HepG2 (cell line): Measurements from ENCODE around the gene INTS1. TPM values are rescaled to one million over a fixed set of nuclear protein-coding genes. Genes with fewer than 3 reads are reported as not detected.

ENCODE experiments used
- ATAC-seq: fragments of 200-7000 bp; cut with Tn5 transposase; 3 replicates; pipeline ENCODE4 v1.9.1; 2020; ENCODE audit warnings: mild to moderate bottlenecking, moderate library complexity
- BruUV-seq: library from RNA; stranded (reverse); fragments of 400-500 nt; replicated peaks from 2 replicates; lab custom pipeline; 2021; lab: Mats Ljungman, UMichigan
- CTCF ChIA-PET: fragments of 300-600 bp; formaldehyde crosslinking; extraction: SDS; loops from one replicate; lab custom pipeline; 2021; ENCODE audit warnings: low total read pairs, inconsistent platforms, low intra/inter-chr PET ratio; lab: Yijun Ruan, JAX
- POLR2A ChIA-PET: fragments of 350-600 bp; sonication (Branson Sonifier 250); formaldehyde crosslinking; loops from one replicate; lab custom pipeline; 2020; ENCODE audit warnings: antibody characterized with exemption, inconsistent platforms; lab: Yijun Ruan, JAX
- DNase-seq: peaks from one replicate; pipeline ENCODE4 v3.0.0-alpha.2; 2015; ENCODE audit warnings: low spot score
- FAIRE-seq: peaks from 3 replicates; lab custom pipeline; 2011; peaks lifted over from hg19 to GRCh38; lab: Jason Lieb, UNC
- H2AFZ ChIP-seq: one replicate; pipeline ENCODE4 v1.6.1; 2011; ENCODE audit warnings: low read length, inconsistent platforms
- H3K27ac ChIP-seq: fragments of 300-600 bp; 3 replicates; pipeline ENCODE4 v1.8.0; 2011; ENCODE audit warnings: mixed run types, mild to moderate bottlenecking, mixed read lengths, low read length, inconsistent platforms; ENCODE audit not compliant: insufficient read depth; ENCODE audit errors: extremely low read length
- H3K27me3 ChIP-seq, 2 experiments: fragments of 200-600 bp in 1 of 2; 2 replicates in 1 of 2; 3 replicates in 1 of 2; pipeline versions ENCODE4 v1.6.0 to v1.8.0; 2011; ENCODE audit warnings: low read length in 2 of 2, mild to moderate bottlenecking in 2 of 2, moderate library complexity in 2 of 2, inconsistent platforms in 1 of 2; ENCODE audit not compliant: insufficient read depth in 2 of 2, control insufficient read depth in 1 of 2
- H3K36me3 ChIP-seq, 2 experiments: fragments of 200-600 bp in 1 of 2; replicated peaks in 1 of 2; 2 replicates in 1 of 2; 3 replicates in 1 of 2; pipeline versions ENCODE4 v1.5.1 to v1.8.0; 2011; ENCODE audit warnings: low read length in 2 of 2, inconsistent platforms in 1 of 2; ENCODE audit not compliant: insufficient read depth in 2 of 2, control insufficient read depth in 1 of 2
- H3K4me1 ChIP-seq: 2 replicates; pipeline ENCODE4 v1.5.1; 2012; ENCODE audit warnings: low read length, inconsistent platforms; ENCODE audit not compliant: insufficient read depth
- H3K4me2 ChIP-seq: 2 replicates; pipeline ENCODE4 v1.6.0; 2011; ENCODE audit warnings: low read depth, low read length, inconsistent platforms
- H3K4me3 ChIP-seq, 3 experiments: fragments of 200-600 bp in 1 of 3; sonication (generic), shearing (Covaris generic) in 1 of 3; replicated peaks in 1 of 3; 2 replicates each; pipeline ENCODE4 v1.5.1; 2011 to 2016; ENCODE audit warnings: low read length in 3 of 3, inconsistent platforms in 2 of 3, low read depth in 2 of 3, mild to moderate bottlenecking in 2 of 3, control low read depth in 1 of 3, mixed read lengths in 1 of 3; ENCODE audit not compliant: insufficient read depth in 1 of 3
- H3K79me2 ChIP-seq: one replicate; pipeline ENCODE4 v1.6.1; 2011; ENCODE audit warnings: low read length, inconsistent platforms; ENCODE audit not compliant: insufficient read depth
- H3K9ac ChIP-seq: 2 replicates; pipeline ENCODE4 v1.6.0; 2011; ENCODE audit warnings: mild to moderate bottlenecking, low read depth, low read length, inconsistent platforms; ENCODE audit not compliant: insufficient read depth
- H3K9me3 ChIP-seq: 2 replicates; pipeline ENCODE4 v1.5.1; 2012; ENCODE audit warnings: mild to moderate bottlenecking, low read length
- H4K20me1 ChIP-seq: 2 replicates; pipeline ENCODE4 v1.6.0; 2011; ENCODE audit warnings: inconsistent platforms, mild to moderate bottlenecking, low read length, moderate library complexity; ENCODE audit not compliant: insufficient read depth
- AHR ChIP-seq: IDR thresholded peaks from 2 replicates; pipeline ENCODE4 v1.6.1; 2018; ENCODE audit warnings: missing genetic modification reagents, missing compliant biosample characterization
- KDM1A ChIP-seq: IDR thresholded peaks from 2 replicates; pipeline ENCODE4 v1.6.1; 2016; ENCODE audit warnings: missing compliant biosample characterization
- RBFOX2 ChIP-seq: fragments of 200-400 bp; formaldehyde crosslinking; IDR thresholded peaks from 2 replicates; pipeline ENCODE4 v1.6.1; 2017; ENCODE audit warnings: low read depth, mild to moderate bottlenecking, low read length
- TEAD3 ChIP-seq: optimal IDR thresholded peaks from 2 replicates; pipeline ENCODE3; 2016; ENCODE audit warnings: borderline replicate concordance
- ZNF335 ChIP-seq: sonication (generic); formaldehyde crosslinking; IDR thresholded peaks from 2 replicates; pipeline ENCODE4 v1.4.0; 2020; ENCODE audit warnings: missing genetic modification reagents
- ZNF468 ChIP-seq: sonication (generic); formaldehyde crosslinking; IDR thresholded peaks from 2 replicates; pipeline ENCODE4 v1.8.0; 2022; ENCODE audit warnings: mild to moderate bottlenecking, moderate library complexity, missing genetic modification reagents
- ZNF543 ChIP-seq: sonication (generic); formaldehyde crosslinking; IDR thresholded peaks from 2 replicates; pipeline ENCODE4 v1.4.0; 2020; ENCODE audit warnings: mild to moderate bottlenecking, missing genetic modification reagents
- ZNF724P ChIP-seq: sonication (generic); formaldehyde crosslinking; IDR thresholded peaks from 2 replicates; pipeline ENCODE4 v1.8.0; 2022; ENCODE audit warnings: missing genetic modification reagents, borderline replicate concordance
- ZSCAN5A ChIP-seq: sonication (generic); formaldehyde crosslinking; IDR thresholded peaks from 2 replicates; pipeline ENCODE4 v1.8.0; 2022; ENCODE audit warnings: mild to moderate bottlenecking, missing genetic modification reagents, borderline replicate concordance
- WGBS: methylation state at CpG from one replicate; pipeline ENCODE4 v1.1.6; 2017; ENCODE audit warnings: low lambda C conversion rate; 5-methylcytosine and 5-hydroxymethylcytosine counted together
- in situ Hi-C: cut with HindIII; loops from 2 replicates; pipeline ENCODE4 v1.10.0; 2017; ENCODE audit warnings: low pct_unique_long_range_greater_than_20kb; ENCODE audit not compliant: extremely low pct_ligation_motif_present
- intact Hi-C: fragments of 100-400 bp; cut with micrococcal nuclease; formaldehyde crosslinking; loops from one replicate; pipeline ENCODE4 v1.10.0; 2022; ENCODE audit not compliant: unreplicated experiment
- polyA plus RNA-seq, 8 experiments: library from polyadenylated mRNA; depleted of rRNA in 3 of 8; stranded (reverse) in 7 of 8; unstranded in 1 of 8; fragments of >200 nt; fragmentation: Illumina TruSeq in 4 of 8; extraction: Trizol in 4 of 8; gene quantifications; 2 replicates each; pipeline versions ENCODE4 v1.2.1 to v1.2.3, GENCODE V29; 2011 to 2016; ENCODE audit warnings: low read depth in 4 of 8, missing spikeins in 1 of 8, mixed read lengths in 1 of 8; ENCODE audit not compliant: insufficient read depth in 1 of 8
- total RNA-seq, 5 experiments: library from RNA; depleted of rRNA; stranded (reverse); fragments of >200 nt; fragmentation: Illumina TruSeq; extraction: Trizol; gene quantifications; 2 replicates each; pipeline ENCODE4 v1.2.3, GENCODE V29; 2016; ENCODE audit warnings: low read depth in 1 of 5

The INTS1 gene
- total and polyA plus RNA-seq, 2 of the 13 experiments (the other 11 are each of a cell fraction or from before 2014, with no cell fraction given), result 13.7 to 29.0 TPM

GRCh38 chr7:1549357-1550004 is 45.3 kb upstream of the INTS1 start:
- H3K79me2 ChIP-seq, result no peaks in the 10 kb centered on the region
- no peak for DNase-seq
- no peak for ATAC-seq
- H4K20me1 ChIP-seq, result no peaks in the 10 kb centered on the region
- H3K27ac ChIP-seq, result no peak overlapping the region
- ChIA-PET POLR2A (no interaction called here), CTCF (no interaction called here)
- 98% methylated on average over 15 of the region's 27 CpGs for WGBS
- BruUV-seq, result no TSS peak
- no peak overlapping the region for H3K9ac ChIP-seq
- H3K27me3 ChIP-seq, result no peaks in the 10 kb centered on the region
- H3K4me3 ChIP-seq, result no peak overlapping the region
- H2AFZ ChIP-seq, result no peak overlapping the region
- no peak for FAIRE-seq
- H3K4me1 ChIP-seq, result peaks cover 8% of the 10 kb centered on the region
- peaks cover 5 to 10% of the 10 kb centered on the region in 2 experiments; a peak in 3 of 5 replicates for H3K36me3 ChIP-seq
- no peak overlapping the region for H3K4me2 ChIP-seq
- in situ Hi-C loops (no loop called here), intact Hi-C loops (no loop called here)
- no peaks in the 10 kb centered on the region for H3K9me3 ChIP-seq
- 0 out of 2 replicates have a peak, but pooled peaks have one; percentile 47 for TF ChIP-seq RBFOX2
- TF ChIP-seq ZNF724P (CRISPR knock-in tag), result no peak
- no peak for TF ChIP-seq TEAD3 (CRISPR knock-in tag)
- no peak for TF ChIP-seq AHR
- no peak for TF ChIP-seq KDM1A (CRISPR knock-in tag)
- TF ChIP-seq ZSCAN5A (CRISPR knock-in tag), result no peak
- no peak for TF ChIP-seq ZNF543 (CRISPR knock-in tag)
- no peak for TF ChIP-seq ZNF468 (CRISPR knock-in tag)
- no peak for TF ChIP-seq ZNF335 (CRISPR knock-in tag)
